Activated CD4-positive, alpha-beta T cell treated with anti-CD3 and anti-CD28 coated beads, Interleukin-2, amount 50 U/mL, for 48 hours (primary cell): ENCODE results near the gene CCDC142.

Experiments used
- DNase-seq, 2 experiments: peaks; one replicate each; pipeline ENCODE4 v3.0.0-alpha.2; 2020

Gene CCDC142

DNA sequence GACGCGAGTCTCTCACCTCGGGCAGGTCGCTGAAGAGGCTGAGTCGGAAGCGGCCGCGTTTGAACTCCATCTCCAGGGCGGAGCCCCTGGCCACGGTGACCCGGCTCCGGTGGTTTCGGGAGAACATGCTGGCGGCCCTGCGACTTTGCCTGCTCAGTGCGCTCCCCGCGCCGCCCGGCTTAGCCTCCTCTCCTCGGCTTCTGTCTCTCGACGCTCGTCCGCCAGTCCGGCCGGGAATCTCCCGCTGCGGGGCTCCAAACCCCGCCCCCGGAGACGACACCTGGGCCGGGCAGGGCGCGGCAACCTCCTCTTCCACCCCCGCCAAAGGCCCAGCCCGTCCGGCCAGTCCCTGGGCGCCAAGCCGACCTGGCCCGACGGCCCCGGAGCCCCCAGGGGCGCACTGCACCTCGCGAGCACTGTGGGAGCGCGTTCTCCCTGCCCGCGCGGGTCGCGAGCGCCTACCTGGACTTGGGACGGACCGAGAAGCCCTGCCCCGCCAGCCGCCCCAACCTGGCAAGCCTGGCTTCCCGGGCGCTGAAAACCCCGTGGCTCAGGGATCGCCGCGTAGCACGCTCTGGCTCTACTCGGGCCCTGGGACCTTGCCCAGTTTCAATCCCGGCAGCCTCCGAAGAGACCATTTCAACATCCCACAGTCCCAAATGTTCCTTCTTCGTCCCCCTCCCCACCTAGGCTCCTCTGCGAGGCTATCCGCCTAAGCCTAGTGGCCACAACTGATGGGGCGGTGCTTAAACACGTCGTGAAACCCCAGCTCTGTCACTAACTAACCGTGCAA is 40.9 kb downstream of the CCDC142 start, which contains the start of gene RTKN:
TSS of gene RTKN (minus strand) at position 248 of the 793 bp plus-strand sequence. CDS start at position 127, 121 bp downstream.
- peak; percentile 27 to 40 for DNase-seq

DNA sequence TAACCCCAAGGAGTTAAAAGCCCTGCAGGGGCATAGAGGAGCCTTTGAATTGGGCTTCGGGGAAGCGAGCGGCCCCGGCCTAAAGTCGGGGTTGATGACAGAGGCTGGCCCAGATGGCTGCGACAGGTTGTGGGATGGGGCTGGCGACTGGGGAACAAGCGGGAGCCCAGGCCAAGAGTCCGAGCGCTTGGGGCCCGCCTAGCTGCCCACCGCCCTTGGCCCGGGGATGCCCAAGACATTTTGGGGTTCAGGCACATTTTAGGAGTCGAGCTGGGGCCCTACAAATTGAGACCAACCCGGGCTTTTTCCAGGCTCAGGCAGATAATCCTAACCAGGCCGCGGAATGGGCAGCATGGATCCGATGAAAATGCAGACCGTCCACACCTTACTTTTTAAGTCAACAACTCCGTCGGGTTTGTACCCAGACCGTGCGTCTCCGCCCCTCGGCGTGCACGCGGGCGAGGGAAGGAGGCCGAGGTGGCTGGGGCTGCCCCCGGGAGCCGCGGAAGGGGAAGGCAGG is 41.6 kb downstream of the CCDC142 start:
- DNase-seq = no peak

DNA sequence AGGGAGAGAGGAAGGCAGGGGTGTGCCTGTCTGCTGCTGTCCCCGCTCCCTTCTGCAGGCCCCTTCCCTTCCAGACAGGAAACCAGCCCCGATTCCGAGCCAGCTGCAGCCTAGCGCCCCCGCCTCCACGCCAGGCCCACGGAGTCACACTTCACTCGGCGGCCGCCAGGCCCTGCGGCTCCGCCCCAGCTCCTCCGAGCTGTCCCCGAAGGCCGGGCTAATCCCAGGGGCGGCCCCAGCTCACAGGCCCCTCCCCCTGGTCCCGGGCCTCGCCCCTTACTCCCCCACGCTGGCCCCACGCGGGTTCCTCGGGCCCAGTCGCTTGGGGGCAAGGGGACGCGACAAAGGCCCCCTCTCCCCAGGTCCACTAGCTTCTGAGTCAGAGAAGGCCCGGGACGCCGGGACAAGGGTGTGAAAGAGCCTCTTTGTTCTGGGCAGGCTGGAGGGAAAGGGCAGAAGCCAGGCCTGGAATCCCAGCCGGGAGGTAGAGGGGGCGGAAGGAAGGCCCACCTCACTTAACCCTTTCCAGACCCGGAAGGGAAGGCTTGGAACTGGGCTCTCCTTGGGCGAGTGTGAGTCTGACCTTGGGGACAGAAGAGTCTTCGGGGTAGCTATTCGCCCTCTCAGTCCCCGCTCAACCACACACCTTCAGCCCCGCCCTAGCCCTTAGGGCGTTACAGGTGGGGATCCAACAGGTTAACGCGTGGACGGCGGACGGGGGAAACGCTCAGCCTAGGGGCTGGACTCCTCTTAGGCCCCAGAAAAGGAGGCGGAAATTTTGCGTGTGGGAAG is 42.2 kb downstream of the CCDC142 start:
- peak; percentile 61 to 66 for DNase-seq

DNA sequence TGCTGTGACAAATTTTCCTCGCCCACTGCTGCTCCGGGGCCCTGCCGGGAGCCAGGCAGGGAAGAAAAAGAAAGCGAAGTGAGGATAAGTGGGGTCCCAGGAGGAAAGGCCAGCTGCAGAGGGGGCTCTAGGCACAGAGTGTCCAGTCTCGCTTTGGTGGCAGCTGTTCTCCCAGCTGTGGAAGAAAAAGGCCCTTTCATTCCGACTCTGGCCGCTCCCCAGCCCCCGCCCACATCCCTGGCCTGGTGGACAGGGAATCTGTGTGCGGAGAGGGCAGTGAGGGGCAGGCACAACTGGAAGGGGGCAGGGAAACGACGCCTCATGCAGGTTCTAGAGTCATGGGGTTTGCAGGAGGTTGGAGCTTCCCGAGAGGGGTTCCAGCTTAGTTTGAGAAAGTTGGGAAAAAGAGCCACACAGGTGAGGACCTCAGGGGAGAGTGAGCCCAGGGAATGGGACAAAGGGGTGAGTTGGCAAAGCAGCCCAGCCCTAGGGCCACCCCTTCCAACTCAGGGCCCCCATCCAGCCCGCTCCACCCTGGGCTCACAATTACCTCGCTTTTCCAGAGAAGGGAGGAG is 42.9 kb downstream of the CCDC142 start:
- no peak for DNase-seq

DNA sequence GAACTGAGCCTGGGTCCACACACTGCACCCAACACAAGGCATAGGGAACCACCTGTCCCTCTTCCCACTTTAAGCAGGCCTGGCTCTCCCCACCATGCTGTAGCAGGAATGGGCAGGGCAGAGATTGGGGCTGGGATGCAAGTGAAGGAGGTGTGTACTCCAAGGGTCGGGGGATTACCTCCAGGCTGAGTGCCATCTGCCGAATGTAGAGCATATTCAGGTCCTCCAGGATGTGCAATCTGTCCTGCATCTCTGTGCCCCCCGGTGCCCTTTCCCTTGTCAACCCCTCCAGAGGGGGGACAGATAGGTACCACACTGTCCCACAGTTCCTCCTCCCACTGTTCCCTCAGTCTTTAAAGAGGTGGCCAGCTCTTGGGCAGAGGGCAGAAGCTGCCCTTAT is 43.4 kb downstream of the CCDC142 start:
- no peak for DNase-seq

DNA sequence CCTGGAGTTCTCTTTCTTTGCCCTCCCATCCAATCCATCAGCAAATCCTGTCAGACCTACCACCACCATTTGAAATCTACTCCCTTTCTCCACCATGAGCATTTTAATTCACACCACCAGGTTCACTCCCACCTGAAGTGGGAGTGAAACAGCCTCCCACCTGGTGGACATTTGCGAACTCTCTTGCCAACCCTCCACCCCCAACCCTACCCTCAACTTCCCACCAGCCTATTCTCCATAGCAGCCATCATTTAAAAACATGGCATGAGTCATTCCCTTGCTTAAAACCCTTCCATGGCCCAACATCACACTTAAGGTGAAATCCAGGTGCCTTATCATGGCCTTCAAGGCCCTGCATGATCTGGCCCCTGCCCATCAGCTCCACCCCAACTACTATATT is 44.5 kb downstream of the CCDC142 start:
- no peak for DNase-seq

DNA sequence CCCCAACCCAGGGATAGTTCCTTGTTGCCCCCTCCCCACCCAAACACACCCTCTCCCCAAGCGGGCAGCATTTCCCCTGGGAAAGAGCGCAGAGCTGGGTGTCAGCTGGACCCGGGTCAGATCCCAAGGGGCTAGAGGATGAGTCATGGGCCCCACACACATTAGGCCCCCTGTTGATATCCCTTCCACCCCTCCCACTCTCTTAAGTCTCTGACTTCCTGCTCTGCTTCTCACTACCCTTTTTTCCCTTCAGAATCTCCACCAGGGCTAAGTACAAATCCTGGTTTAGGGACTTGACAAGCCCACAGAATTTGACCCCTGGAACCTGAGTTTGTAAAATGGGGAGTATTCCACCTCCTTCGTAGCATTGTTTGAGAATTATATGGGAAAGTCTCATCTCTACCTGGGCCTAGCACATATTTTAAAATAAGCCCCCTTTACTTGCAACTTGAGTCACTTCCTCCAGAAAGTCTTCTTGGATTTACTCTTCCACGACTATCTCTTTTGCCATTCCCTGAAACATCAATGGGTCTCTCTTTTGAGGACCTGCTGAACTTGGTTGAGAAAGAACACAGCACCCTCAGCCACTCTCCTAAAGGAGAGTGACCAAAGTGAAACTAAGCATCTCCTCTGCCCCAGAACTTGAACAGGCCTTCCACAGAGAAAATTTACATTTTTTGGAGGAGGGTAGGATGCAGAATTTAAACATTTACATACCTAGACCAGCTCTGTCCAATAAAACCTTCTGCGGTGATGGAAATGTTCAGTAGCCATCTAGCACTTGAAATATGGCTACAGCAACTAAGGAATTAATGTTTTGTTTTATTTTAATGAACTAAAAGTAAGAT is 45.7 kb downstream of the CCDC142 start:
- DNase-seq = no peak

DNA sequence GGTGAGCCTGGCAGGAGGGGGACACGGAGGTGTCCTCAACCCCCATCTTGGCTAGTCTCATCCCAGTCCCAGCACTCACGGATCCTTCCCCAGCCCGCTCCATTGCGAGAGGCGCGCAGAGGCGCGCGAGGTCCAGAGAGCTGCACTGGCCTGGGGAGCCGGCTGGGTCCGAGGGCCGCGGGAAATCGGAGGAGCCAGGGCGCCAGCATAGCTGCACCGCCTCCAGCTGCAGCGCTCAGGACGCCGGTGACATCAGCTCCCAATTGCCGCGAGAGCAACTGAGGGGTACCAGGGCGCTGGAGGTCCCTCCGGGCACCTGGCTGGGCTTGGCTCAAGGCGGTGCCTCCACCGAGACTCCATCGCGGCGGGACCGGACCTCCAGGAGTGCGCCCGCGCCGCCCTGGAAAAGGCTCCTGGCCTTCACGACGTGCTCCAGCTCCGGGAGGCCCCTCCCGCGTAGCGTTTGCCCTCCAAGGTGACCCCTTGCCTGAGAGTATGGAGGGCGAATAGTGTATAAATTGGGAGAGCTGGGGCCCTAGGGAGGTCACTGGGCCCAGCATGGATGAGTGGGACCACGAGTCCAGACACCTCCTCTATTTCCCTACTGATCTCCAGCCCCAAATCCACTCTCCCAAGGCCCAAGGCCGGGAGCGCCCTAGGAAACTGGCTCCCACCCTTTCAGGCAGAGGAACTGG is 46.5 kb downstream of the CCDC142 start:
- DNase-seq = no peak

DNA sequence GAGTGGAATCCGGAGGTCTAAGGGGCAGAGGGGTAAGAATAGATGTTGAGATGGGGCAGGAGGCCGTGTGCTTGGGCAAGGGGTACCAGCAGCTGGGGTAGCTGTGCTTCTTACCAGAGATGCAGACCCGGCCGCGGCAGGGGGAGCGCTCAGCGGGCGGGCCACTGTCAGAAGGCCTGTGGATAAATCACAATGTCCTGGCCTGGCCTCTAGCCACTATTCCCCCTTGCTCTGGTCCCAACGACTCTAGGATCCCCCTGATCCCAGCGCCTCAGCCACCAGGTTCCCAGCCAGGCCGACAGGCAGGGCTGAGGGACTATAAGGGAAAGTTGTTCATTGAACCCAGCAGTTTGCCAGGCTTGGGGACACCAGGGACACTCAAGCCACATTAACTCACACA is 52.3 kb downstream of the CCDC142 start:
- no peak for DNase-seq

DNA sequence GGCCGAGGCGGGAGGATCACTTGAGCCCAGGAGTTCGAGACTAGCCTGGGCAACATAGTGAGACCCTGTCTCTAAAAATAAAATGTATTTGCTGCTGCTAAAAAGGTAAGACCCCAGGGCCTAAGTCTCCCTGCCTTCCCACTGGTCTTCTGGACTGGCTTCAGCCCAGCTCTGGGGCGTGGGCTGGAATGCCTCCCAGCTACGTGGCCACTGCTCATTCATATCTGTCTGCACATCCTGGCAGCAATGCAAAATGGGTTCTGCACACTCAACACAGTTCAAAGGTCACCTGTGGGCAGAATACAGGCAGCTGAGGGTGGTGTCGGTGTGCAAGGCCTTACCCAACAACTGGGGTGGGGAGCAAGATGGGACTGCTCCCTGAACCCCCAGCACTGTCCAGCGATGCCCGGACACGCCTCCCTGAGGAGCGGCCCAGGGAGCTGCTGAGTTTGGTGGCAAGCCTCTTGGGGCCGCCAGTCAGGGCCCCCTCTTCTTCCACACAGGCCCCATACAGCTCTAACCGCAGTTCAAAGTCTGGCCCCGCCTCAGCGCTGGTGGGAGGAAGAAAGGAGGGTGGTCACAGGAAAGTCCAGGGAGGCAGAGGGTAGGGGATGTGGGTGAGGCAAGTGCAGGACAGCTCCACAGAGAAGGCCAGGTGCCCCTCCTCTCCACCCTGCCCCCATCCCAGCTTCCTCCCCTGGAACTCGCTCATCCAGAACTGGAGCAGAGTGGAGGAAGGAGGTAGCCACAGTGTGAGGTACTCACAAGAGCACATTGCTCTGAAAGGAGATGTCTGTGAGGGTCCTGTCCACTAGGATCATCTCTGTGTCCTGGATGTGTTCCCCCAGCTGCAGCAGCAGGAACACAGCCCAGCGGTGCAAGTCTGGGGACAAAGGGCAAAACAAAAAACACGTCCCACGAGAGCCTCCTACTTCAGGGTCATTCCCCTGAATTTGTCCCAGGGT is 53.0 kb downstream of the CCDC142 start:
- DNase-seq = no peak

DNA sequence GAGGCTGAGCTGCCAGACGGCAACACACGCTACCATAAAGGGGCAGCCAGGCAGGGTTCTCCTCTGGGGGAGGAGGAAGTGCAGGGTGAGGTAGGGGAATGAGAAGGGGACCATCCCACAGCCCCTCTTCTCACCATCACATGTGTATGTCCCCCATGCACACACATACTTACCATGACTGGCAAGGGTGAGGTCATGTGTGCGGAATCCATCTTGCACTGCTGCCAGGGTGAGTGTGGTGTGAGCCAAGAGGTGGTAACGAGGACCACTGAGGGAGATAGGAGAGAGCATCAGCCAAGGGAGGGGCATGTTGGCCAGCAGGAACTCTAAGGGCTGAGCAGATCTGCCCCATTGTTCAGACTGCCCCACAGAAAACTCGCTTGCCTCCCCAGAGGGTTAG is 54.1 kb downstream of the CCDC142 start:
- DNase-seq = no peak

DNA sequence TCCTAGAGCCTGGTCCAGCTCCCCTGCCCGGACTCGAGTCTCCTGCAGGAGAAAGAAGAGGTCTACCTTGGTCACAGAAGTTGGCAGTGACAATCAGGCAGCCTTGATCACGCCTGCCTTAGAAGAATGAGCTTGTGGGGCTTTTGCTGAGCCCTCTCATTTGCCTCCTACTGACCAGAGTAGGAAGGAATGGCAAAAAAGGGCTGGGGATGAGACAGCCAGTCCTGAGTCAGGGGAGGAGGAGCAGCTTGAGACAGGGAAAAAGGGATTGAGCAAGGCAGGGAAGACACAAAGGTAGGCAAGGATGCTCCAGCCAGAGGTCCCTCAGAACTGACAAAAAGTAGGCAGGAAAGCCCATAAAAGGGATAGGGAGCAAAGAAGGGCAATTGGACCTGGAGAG is 55.2 kb downstream of the CCDC142 start:
- DNase-seq = no peak

DNA sequence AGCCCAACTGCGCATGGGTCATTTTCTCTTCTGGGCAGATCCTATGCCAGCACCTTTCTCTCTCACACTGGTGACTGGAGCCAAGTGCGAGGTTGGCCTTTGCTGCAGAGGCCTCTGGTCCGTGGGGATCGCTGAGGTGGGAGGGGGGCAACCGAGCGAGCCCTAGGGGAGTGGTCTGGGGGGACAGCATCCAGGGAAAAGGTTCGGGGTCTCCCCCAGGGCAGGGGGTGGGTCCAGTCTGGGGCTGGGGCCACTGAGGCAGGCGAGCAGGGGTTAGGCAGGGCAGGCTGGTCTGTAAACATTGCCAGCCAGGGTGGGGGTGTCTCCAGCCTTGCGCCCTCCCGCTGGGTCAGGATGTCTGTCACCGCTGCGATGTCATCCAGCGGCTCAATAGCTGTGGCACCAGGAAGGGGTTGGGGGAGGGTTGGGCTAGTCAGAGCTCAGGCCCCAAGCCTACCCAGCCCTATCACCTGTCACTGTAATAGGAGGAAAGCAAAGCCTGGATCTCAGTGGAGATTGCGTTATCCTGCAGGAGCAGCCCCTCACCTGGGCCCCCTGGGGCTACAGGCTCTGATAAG is 56.5 kb downstream of the CCDC142 start:
- DNase-seq = no peak

DNA sequence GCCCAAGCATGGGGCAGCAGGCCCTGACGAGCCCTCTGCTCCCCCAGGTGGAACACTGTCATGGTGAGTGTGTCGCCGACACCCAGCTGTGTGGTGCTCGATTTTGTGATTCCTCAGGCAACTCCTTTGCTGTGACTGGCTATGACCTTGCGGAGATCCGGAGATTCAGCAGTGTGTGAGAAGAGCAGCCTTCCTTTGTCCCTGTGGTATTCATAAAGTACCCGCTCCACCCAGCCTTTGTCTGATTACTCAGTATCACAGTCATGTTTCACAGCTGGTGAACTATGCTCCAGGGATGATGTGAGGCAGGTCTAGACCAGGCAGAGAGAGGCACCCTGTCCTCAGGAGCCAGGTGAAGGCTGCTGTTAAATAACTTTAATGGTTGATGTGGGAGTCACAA is 57.3 kb downstream of the CCDC142 start:
- no peak for DNase-seq

DNA sequence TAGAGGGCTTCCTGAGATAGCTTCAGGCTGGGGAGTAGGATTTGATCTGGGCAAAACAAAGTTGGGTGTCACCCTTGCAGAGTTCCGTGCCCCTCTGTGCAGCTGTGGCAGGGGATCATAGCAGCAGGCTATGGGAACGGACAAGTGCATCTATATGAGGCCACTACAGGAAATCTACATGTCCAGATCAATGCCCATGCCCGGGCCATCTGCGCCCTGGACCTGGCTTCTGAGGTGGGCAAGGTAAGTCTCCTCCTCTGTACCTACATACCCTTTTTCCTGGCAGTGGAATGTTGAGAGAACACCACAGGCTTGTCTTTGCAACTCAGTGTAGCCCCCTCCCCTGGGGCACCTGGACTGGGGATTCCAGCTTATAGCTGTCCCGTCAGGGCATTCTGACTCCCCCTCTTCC is 57.8 kb downstream of the CCDC142 start:
- no peak for DNase-seq

DNA sequence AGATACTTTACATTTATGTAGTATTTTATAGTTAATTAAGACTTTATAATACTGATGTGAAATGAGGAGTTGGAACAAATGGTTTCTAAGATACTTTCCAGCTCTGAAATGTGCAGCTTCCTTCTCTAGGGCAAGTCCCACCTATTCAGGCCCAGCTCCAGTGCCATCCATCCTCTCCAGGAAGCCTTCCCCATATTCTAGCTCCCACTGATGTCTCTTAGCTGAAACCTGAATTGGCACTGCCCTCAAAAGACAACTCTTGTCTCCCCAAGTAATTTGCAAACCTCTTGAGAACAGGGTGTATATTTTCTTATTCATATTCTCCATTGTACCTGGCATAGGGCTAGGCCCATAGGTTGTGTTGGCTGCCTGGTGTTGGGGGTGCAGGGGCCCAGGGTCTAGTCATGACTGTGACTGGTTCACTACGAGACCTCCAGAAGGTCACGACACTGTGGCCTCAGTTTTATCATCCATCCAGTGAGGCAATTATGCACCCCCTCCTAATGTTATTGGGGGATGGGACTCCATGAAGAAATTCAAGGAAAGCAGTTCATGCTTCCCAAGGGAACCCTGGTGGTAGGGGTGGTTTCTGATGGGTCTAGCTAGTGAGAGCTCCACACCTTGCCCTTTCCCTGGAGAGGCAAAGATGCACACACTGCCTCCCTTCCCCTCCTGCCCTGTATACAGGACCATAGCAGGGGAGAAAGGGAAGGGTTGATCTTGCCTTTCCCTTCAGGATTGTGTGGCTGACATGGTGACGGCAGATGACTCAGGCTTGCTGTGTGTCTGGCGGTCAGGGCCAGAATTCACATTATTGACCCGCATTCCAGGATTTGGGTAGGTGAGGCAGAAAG is 58.4 kb downstream of the CCDC142 start:
- no peak for DNase-seq
